Mesothelial cell of epicardium (in vitro differentiated cells): ENCODE data around the gene MAN2A2. TPM values are rescaled to one million over a fixed set of nuclear protein-coding genes. Genes with fewer than 3 reads are reported as not detected.
"Not testable (repeated sequence)": the region's sequence is repeated elsewhere in the genome, so short reads cannot be mapped to it uniquely, and the experiment has no call there.

ENCODE experiments used
- DNase-seq, 2 experiments: peaks; one replicate each; pipeline ENCODE4 v3.0.0; 2021; ENCODE audit warnings: low spot score in 2 of 2; ENCODE audit not compliant: unreplicated experiment in 2 of 2
- H3K27ac Mint-ChIP-seq: 2 replicates; pipeline ENCODE4 v1.8.0; 2021; ENCODE audit warnings: mixed read lengths
- H3K27me3 Mint-ChIP-seq: 2 replicates; pipeline ENCODE4 v1.8.0; 2021; ENCODE audit warnings: low read depth, mixed read lengths
- H3K36me3 Mint-ChIP-seq: 2 replicates; pipeline ENCODE4 v1.8.0; 2021; ENCODE audit warnings: mixed read lengths
- H3K4me1 Mint-ChIP-seq: 2 replicates; pipeline ENCODE4 v1.8.0; 2021; ENCODE audit warnings: mixed read lengths
- H3K4me3 Mint-ChIP-seq: 2 replicates; pipeline ENCODE4 v1.8.0; 2021; ENCODE audit warnings: mild to moderate bottlenecking, moderate library complexity, mixed read lengths
- H3K9me3 Mint-ChIP-seq: 2 replicates; pipeline ENCODE4 v1.8.0; 2021; ENCODE audit warnings: mixed read lengths
- total RNA-seq: library from RNA; stranded (reverse); gene quantifications from 3 replicates; pipeline ENCODE4 v1.2.1, GENCODE V29; 2021
- TF ChIP-seq, protein P1 (sequence below): fragments of 200-600 bp; sonication (generic); IDR thresholded peaks from one replicate; pipeline ENCODE4 v1.5.0; 2021; ENCODE audit warnings: antibody characterized with exemption; ENCODE audit not compliant: unreplicated experiment

MAN2A2 gene
- total RNA-seq, 1 donor from 2014 or later: 104 TPM

DNA sequence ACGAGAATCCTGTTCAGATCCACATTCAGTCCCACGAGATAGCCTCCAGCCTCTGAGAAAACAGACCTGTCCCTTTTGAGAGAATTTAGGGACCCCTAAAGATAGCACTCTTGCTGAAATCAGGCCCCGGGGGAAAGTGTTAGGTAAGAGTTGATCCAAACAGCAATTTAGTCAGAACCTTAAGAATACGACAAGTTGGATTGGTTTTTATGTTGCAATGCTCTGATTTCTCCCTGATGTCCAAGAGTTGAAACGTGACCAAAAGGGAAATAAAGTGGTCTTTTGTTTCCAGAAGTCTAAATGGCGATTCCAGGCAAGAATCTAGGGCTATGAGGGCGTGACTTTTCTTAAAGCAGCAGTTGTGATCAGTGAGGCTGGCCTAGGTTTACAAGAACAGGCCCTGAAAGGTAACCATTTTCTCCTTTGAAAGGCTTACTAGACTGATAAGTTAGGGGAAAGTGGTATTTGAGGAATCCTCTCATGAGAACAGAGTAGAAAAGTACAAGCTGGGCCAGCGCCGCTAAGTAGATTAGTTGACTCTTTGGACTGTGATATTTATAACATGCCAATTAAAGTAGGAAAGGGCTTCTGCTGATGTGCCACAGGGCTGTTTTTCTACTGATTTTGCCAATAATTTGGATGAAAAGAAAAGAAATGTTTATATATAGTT lies 4.9 kb downstream of the MAN2A2 start:
- H3K36me3 Mint-ChIP-seq: peaks cover 12% of the 10 kb centered on the region
- H3K4me1 Mint-ChIP-seq: peaks cover 9% of the 10 kb centered on the region
- no peaks in the 10 kb centered on the region for H3K27me3 Mint-ChIP-seq
- TF ChIP-seq, protein P1, sequence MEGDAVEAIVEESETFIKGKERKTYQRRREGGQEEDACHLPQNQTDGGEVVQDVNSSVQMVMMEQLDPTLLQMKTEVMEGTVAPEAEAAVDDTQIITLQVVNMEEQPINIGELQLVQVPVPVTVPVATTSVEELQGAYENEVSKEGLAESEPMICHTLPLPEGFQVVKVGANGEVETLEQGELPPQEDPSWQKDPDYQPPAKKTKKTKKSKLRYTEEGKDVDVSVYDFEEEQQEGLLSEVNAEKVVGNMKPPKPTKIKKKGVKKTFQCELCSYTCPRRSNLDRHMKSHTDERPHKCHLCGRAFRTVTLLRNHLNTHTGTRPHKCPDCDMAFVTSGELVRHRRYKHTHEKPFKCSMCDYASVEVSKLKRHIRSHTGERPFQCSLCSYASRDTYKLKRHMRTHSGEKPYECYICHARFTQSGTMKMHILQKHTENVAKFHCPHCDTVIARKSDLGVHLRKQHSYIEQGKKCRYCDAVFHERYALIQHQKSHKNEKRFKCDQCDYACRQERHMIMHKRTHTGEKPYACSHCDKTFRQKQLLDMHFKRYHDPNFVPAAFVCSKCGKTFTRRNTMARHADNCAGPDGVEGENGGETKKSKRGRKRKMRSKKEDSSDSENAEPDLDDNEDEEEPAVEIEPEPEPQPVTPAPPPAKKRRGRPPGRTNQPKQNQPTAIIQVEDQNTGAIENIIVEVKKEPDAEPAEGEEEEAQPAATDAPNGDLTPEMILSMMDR: no peak
- no peaks in the 10 kb centered on the region for H3K9me3 Mint-ChIP-seq
- no peak for DNase-seq
- no peak overlapping the region for H3K27ac Mint-ChIP-seq
- no peak overlapping the region for H3K4me3 Mint-ChIP-seq

DNA sequence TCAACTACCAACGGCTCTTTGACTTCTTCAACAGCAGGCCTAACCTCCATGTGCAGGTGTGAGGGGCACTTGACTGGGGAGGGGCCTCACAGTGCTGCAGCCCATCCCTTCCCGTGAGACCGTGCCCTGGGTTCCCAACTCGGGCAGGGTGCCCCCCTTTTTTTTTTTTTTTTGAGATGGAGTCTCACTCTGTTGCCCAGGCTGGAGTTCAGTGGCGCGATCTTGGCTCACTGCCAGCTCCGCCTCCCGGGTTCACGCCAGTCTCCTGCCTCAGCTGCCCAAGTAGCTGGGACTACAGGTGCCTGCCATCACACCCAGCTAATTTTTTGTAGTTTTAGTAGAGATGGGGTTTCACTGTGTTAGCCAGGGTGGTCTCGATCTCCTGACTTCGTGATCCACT lies 6.3 kb downstream of the MAN2A2 start:
- H3K4me1 Mint-ChIP-seq, H3K27ac Mint-ChIP-seq, H3K4me3 Mint-ChIP-seq, H3K9me3 Mint-ChIP-seq, H3K27me3 Mint-ChIP-seq, DNase-seq: not testable (repeated sequence)
- peaks cover 21% of the 10 kb centered on the region for H3K36me3 Mint-ChIP-seq

DNA sequence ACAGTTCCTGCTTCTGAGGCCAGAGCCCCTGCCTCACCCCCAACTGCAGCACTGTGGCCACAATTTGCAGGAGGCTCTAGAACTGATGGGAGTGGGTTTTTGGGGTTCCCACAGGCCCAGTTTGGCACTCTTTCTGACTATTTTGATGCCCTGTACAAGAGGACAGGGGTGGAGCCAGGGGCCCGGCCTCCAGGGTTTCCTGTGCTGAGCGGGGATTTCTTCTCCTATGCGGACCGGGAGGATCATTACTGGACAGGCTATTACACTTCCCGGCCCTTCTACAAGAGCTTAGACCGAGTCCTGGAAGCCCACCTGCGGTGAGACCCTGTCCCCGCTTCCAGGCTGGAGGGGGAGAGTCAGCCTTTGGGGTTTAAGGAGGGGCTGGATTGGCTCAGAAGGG lies 6.9 kb downstream of the MAN2A2 start:
- no peak overlapping the region for H3K4me3 Mint-ChIP-seq
- no peak for DNase-seq

DNA sequence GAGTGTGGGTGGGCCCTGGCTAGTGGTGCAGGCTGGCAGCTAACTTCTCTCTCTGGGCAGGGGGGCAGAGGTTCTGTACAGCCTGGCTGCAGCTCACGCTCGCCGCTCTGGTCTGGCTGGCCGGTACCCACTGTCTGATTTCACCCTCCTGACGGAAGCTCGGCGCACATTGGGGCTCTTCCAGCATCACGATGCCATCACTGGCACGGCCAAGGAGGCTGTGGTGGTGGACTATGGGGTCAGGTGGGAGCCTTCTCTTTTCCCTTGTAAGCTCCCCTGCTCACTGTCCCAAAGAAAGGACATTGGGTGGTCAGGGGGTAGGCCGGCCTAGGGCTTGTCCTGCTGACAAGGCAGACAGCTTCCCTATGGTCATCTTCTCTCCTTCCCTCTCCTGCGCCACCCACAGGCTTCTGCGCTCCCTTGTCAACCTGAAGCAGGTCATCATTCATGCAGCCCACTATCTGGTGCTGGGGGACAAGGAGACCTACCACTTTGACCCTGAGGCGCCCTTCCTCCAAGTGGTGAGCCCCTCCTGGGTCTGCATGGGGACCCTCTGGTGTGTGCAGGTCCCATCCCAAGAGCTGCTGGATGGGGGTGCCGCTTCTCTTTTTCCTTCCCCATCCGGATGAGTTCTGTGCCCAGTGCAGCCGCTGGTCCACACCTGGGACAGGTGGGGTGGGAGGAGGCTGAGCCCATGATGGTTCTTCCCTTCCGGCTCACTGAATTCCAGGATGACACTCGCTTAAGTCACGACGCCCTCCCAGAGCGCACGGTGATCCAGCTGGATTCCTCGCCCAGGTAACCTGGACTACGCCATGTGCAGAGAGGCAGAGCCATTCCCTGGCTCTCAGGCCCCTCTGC lies 7.6 kb downstream of the MAN2A2 start:
- DNase-seq: no peak
- no peaks in the 10 kb centered on the region for H3K4me1 Mint-ChIP-seq

More for the DNA sequence above, 6.9 kb downstream of the MAN2A2 start:
- no peaks in the 10 kb centered on the region for H3K27me3 Mint-ChIP-seq
- no peaks in the 10 kb centered on the region for H3K9me3 Mint-ChIP-seq
- TF ChIP-seq, protein P1: no peak
- H3K27ac Mint-ChIP-seq: no peak overlapping the region
- H3K4me1 Mint-ChIP-seq: peaks cover 1% of the 10 kb centered on the region
- H3K36me3 Mint-ChIP-seq: peaks cover 21% of the 10 kb centered on the region

DNA sequence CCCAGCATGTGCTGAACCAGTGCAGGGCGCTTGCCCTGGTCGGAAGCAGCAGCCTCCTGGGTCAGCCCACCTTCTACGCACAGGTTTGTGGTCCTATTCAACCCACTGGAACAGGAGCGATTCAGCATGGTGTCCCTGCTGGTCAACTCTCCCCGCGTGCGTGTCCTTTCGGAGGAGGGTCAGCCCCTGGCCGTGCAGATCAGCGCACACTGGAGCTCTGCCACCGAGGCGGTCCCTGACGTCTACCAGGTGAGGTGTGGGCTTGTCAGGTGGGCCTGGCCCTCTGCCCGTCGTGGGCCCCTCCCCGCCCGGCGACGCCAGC lies 8.2 kb downstream of the MAN2A2 start:
- H3K27me3 Mint-ChIP-seq: no peaks in the 10 kb centered on the region
- H3K36me3 Mint-ChIP-seq: peaks cover 15% of the 10 kb centered on the region
- H3K9me3 Mint-ChIP-seq: no peaks in the 10 kb centered on the region
- H3K27ac Mint-ChIP-seq: no peak overlapping the region
- no peaks in the 10 kb centered on the region for H3K4me1 Mint-ChIP-seq
- TF ChIP-seq, protein P1: no peak
- DNase-seq: no peak
- no peak overlapping the region for H3K4me3 Mint-ChIP-seq

More for the DNA sequence above, 7.6 kb downstream of the MAN2A2 start:
- TF ChIP-seq, protein P1: no peak
- Mint-ChIP-seq H3K4me3 (no peak overlapping the region), H3K27me3 (no peaks in the 10 kb centered on the region), H3K36me3 (peaks cover 21% of the 10 kb centered on the region), H3K27ac (no peak overlapping the region), H3K9me3 (no peaks in the 10 kb centered on the region)
